Body of pancreas (tissue), 4 donors: ENCODE data around the gene ACOD1. TPM values are rescaled to one million over a fixed set of nuclear protein-coding genes. Genes with fewer than 3 reads are reported as not detected.

Experiments
- ATAC-seq: fragments of 150-250 bp; one replicate; pipeline ENCODE4 v1.9.1; 2016
- DNase-seq, 4 donors: peaks; one replicate each; pipeline ENCODE4 v3.0.0-alpha.2; 2019
- H3K27ac ChIP-seq, 4 donors: fragments of 200-600 bp; sonication (generic); 1 replicate in 3 of 4; 2 replicates in 1 of 4; pipeline versions ENCODE4 v1.5.1 to v1.6.1; 2016 to 2019; ENCODE audit warnings: mild to moderate bottlenecking in 1 of 4, mixed read lengths in 1 of 4, moderate library complexity in 1 of 4
- H3K27me3 ChIP-seq, 2 donors: fragments of 200-600 bp; sonication (generic); one replicate each; pipeline ENCODE4 v1.6.0; 2016; ENCODE audit warnings: mild to moderate bottlenecking in 1 of 2
- H3K36me3 ChIP-seq, 2 donors: fragments of 200-600 bp; sonication (generic); replicated peaks in 1 of 2; 2 replicates each; pipeline ENCODE4 v1.5.1; 2016; ENCODE audit warnings: low read depth in 2 of 2; ENCODE audit not compliant: insufficient read depth in 1 of 2
- H3K4me1 ChIP-seq: fragments of 200-600 bp; sonication (generic); one replicate; pipeline ENCODE4 v1.6.0; 2016
- H3K4me3 ChIP-seq, 2 donors: fragments of 200-600 bp; sonication (generic); 1 replicate in 1 of 2; 2 replicates in 1 of 2; pipeline ENCODE4 v1.5.1; 2016 to 2019
- H3K9me3 ChIP-seq, 3 donors: fragments of 200-600 bp; sonication (generic); 1 replicate in 2 of 3; 2 replicates in 1 of 3; pipeline ENCODE4 v1.5.1; 2016
- CTCF ChIP-seq, 7 experiments: fragments of 450-650 bp in 4 of 7; fragments of 200-600 bp in 3 of 7; sonication (generic) in 3 of 7; IDR thresholded peaks; one replicate each; pipeline ENCODE4 v1.5.1; 2016 to 2019; ENCODE audit warnings: antibody characterized with exemption in 7 of 7
- POLR2A ChIP-seq, 3 donors: fragments of 450-650 bp; IDR thresholded peaks; one replicate each; pipeline ENCODE4 v1.6.1; 2016; ENCODE audit warnings: antibody characterized with exemption in 3 of 3, mild to moderate bottlenecking in 2 of 3
- WGBS, 2 donors: methylation state at CpG; one replicate each; pipeline ENCODE4 v1.1.5; 2017; 5-methylcytosine and 5-hydroxymethylcytosine counted together
- intact Hi-C: fragments of 100-400 bp; cut with DNase I; formaldehyde crosslinking; loops from one replicate; pipeline ENCODE4 v1.15.1; 2023
- total RNA-seq, 2 donors: library from RNA; depleted of rRNA; stranded (reverse); fragments of >200 nt; gene quantifications; one replicate each; pipeline ENCODE4 v1.1.0, GENCODE V29; 2016

ACOD1 gene
- total RNA-seq, 2 donors from 2014 or later = not detected

- DNase-seq (peak in 3 of 4 donors; percentile 24 to 44 (median 25)), ATAC-seq (peak; percentile 10)
- TF ChIP-seq CTCF (IDR thresholded peaks at IDR 0.05) (no peak), POLR2A (IDR thresholded peaks at IDR 0.05) (no peak)
- H3K27me3 ChIP-seq = no peaks in the 10 kb centered on the region
- H3K4me3 ChIP-seq = peak overlapping the region in 1 of 2 donors; percentile 61
- peak overlapping the region; percentile 79 to 95 (median 90) for H3K27ac ChIP-seq
- H3K9me3 ChIP-seq = no peaks in the 10 kb centered on the region
- H3K36me3 ChIP-seq = peaks cover 0 to 3% of the 10 kb centered on the region in 2 donors
- 45 to 48% methylated on average over 15 of the region's 15 CpGs for WGBS, 2 donors
- peaks cover 24% of the 10 kb centered on the region for H3K4me1 ChIP-seq
- intact Hi-C loops = no loop called here
These were observed 43.1 kb downstream of the ACOD1 start for GRCh38 chr13:76991432-76991795.

DNA sequence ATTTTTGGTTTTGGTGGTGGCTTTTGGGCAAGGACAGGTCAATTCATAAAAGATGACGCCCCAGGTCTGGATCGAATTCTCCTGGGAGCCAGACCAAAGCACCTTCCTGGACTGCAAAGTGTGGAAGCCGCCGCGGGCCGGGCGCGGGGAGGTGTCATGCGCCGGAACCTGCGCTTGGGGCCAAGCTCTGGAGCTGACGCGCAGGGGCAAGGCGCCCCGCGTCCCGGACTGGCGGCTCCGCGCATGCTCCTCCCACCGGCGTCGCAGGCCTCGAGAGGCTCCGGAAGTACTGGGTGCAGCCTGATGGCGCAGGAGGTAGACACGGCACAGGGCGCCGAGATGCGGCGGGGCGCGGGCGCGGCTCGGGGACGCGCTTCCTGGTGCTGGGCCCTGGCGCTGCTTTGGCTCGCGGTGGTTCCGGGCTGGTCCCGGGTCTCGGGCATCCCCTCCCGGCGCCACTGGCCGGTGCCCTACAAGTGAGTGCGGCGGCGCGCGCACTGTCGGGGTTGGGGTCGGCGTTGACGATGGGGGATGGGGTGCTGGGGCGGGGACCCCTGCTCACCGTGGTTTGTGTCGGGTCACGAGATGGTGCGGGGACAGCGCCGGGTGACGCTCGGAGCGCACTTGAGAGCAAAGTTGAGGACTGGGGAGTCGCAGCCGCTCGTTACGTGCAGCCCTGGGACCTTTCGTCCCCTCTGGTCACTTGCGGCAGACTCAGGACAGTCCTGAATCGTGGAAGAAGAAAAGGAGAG, 43.7 kb downstream of the ACOD1 start, which contains the start of gene CLN5:
Gene CLN5 (plus strand): TSS at position 286 of the 752 bp plus-strand sequence. CDS start 18 bp downstream, at position 304.
- ATAC-seq (peak; percentile 98), DNase-seq (peak; percentile 94 to 97 (median 96))
- Histone ChIP-seq H3K36me3 (peaks cover 0 to 3% of the 10 kb centered on the region in 2 donors), H3K9me3 (no peaks in the 10 kb centered on the region), H3K4me3 (peak within 1 kb of the TSS; percentile 61 to 76), H3K27me3 (no peaks in the 10 kb centered on the region), H3K4me1 (peaks cover 24% of the 10 kb centered on the region), H3K27ac (peak within 1 kb of the TSS; percentile 79 to 95 (median 90))
- intact Hi-C loops = no loop called here
- TF ChIP-seq POLR2A (IDR thresholded peaks at IDR 0.05) = peak; percentile 97 to 98 (median 98)
- peak in 3 of 7 experiments; percentile 10 to 34 (median 22) for TF ChIP-seq CTCF (IDR thresholded peaks at IDR 0.05)
- 1% methylated on average over 43 to 45 of the region's 73 CpGs for WGBS, 2 donors

GRCh38 chr13:76992548-76993001, 44.3 kb downstream of the ACOD1 start:
- Histone ChIP-seq H3K36me3 (peaks cover 0 to 3% of the 10 kb centered on the region in 2 donors), H3K4me1 (peaks cover 24% of the 10 kb centered on the region), H3K4me3 (peak overlapping the region; percentile 61 to 76), H3K27ac (peak overlapping the region; percentile 79 to 95 (median 90)), H3K9me3 (no peaks in the 10 kb centered on the region), H3K27me3 (no peaks in the 10 kb centered on the region)
- WGBS, 2 donors = 2 to 3% methylated on average over 11 to 20 of the region's 20 CpGs
- TF ChIP-seq POLR2A (IDR thresholded peaks at IDR 0.05) = no peak
- TF ChIP-seq CTCF (IDR thresholded peaks at IDR 0.05) = no peak
- peak; percentile 22 for ATAC-seq
- DNase-seq = peak; percentile 33 to 43 (median 38)
- intact Hi-C loops = no loop called here

DNA sequence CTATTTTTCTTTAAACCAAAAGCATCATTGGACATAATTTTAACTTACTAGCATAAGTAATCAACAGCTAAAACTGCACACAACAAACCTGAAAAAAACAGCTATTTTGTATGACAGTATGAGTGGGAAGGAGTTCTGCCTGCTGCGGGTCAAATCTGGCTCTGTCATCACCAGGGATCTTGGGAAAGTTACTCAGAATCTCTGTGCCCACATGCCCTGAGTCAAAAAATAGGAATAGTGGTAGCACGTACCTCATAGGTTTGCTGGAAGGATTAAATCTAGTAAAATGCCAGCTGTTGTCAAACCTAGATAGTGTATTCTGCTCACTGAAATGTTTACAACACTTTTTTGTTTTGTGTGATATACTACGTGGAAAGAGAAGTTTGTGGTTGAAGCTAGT, 44.7 kb downstream of the ACOD1 start:
- 23 to 33% methylated on average over 3 of the region's 3 CpGs for WGBS, 2 donors
- intact Hi-C loops = no loop called here
- no peak for DNase-seq
- no peaks in the 10 kb centered on the region for H3K9me3 ChIP-seq
- no peaks in the 10 kb centered on the region for H3K27me3 ChIP-seq
- ATAC-seq = no peak
- H3K4me3 ChIP-seq = peak overlapping the region in 1 of 2 donors; percentile 61
- TF ChIP-seq CTCF (IDR thresholded peaks at IDR 0.05) (no peak), POLR2A (IDR thresholded peaks at IDR 0.05) (no peak)
- H3K4me1 ChIP-seq = peaks cover 24% of the 10 kb centered on the region
- H3K36me3 ChIP-seq = peaks cover 0 to 3% of the 10 kb centered on the region in 2 donors
- H3K27ac ChIP-seq = peak overlapping the region in 3 of 4 donors; percentile 84 to 95 (median 95)
